GM19397 (cell line): ENCODE results near the gene CSNK1D.

ENCODE experiments used
- ATAC-seq: cut with Tn5 transposase; IDR thresholded peaks from one replicate; pipeline ENCODE4 v1.9.1; 2021; ENCODE audit warnings: mild to moderate bottlenecking, moderate library complexity; ENCODE audit not compliant: unreplicated experiment

Gene CSNK1D

DNA sequence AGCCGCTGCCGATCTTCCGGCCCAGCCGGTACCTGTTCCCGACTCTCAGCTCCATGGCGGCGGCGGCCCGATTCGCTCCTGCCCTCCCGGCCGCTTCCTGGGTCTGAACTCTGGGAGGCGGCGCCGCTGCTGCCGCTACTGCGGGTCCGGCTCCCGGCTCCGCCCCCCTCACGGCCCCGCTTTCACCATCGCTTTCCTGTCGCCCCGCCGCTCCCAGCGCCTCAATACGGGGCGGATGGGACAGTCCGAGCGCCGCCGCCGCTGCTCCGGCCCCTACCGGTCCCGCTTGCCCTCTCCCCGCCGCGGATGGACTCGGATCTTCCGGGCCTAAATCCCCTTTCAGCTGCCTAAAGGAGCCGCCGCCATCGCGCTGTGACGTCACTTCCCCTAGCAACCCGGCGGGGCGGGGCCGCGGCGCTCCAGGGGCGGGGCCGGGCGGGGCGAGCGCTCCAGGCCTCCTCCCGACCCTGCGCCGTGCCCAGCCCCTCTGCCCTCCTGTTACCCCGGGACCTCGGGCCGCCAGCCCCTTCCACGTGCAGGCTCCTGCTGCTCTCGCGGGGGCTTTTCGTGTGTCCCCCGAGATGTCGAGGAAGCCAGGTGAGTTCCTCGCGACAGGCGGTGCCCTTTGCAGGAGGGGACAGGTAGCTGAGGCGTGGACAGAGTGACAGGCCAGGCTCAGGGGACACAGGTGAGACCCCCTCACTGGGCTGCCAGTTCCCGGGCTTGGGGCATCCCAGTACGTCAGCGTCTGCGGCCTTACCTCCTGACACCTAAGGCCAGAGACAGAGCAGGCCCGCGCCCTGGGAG is at the start of gene CSNK1D:
TSS of gene CSNK1D (minus strand) at position 374 of the 807 bp plus-strand sequence. CDS start at position 55, 319 bp downstream.
- ATAC-seq, result peak; percentile 68

DNA sequence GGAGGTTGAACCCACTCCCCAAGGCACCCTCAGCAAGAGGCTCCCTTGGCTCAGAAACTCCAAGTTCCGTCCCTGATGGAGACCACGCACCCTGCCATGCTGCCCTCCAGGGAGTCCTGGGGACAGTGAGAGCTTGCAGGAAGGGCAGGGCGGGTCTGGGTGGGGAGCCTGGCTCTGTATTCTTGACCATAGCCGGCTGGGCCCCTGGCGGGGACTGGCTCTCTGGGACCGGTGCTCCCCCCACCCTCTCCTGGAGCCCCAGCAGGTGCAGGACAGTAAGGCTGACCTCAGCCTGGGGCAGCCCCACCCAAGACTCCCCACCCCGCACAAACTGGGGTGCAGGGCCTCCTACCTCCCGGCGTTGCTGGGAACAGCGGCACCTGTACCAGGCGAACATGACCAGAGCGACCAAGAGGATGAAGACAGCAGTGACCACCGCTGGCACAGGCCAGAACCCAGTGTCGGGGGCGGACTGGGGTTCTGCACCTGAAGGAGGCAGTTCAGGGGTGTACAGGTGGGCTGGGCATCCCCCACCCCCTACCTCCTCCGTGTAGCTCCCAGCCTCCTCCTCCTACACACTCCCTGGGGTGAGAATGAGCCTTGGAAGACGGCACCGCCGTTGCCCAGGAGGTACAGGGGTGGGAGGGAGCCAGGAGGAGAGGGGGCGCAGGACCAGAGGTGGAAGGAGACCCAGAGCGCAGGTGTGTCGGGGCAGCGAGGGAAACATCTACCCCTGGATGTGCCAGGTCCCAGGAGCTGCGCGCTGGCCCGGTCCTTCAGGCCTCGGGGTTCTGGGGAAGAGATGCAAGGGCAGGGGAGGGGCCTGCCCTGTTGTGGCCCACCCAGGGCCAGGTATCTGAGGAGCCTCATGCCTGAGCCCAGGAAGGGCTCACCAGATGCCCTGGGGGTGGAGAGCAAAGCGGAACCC is 49.3 kb upstream of the CSNK1D start:
- no peak for ATAC-seq

DNA sequence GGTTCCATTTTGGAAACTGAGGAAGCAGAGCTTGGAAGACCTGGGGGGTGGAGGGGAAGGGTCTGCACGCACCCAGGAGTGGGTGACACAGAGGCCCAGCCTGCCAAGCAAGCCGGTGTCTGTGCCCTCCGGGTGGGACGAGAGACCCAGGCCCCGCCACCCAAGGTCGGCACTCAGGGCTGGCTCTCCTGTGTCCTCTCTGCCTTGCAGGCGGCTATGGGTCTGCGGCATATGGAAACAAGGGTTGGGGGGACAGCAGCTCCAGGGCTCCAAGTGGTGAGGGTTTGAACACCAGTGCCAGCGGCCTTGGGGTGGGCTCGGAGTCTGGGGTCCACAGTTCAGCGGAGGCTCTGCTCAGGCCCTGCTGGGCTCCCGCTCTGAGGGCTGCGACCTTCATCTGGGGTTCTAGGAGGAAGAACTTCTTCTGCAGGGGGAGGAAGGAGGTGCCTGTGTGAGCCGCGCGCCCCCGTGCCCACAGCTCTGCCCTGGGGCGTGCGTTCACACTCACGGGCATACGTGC is 48.5 kb upstream of the CSNK1D start:
- ATAC-seq, result no peak

DNA sequence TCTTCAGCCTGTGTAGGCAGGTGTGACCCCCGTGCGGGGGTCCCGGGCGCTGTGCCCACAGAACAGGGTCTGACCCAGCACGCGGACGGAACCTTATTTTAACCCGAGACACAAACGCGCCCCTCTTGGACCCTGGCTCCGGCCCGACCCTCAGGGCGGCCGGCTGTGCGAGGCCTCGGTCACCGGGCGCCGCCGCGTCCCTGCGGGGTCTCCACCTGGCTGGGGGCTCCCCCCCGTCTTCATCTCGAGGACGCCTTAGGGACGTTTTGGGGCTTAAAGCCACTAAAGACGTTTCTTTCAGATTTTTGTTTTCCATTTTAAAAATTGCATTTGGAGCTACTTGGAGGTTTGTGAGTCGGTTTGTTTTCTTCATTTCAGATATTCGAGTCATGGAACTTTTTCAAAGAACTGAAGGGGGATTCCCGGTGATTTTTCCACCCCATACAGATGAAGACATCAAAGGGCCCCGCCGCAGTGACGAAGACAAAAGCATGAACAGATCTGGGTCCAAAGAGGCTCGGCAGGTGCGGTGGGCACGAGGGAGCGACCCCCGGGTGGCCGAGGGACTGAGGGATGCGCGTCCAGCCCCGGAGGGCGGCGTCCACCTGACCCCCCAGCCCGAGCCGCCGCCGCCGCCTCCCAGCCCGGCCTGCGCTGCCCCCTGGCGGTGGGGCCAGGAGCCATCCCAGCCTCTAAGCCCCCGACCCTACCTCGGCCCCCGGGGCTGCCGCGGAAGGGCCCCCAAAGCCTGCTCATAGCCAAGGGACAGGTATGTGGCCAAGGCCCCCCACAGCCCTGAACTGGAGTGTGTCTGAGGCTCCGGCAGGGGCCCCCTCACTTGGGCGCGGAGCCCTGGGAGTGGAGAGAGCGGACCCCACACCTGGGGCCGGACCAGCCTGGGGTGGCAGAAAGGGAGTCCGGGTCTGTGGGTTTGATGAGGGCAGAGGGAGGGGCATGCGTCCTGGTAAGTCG is 47.7 kb upstream of the CSNK1D start:
- ATAC-seq, result no peak

DNA sequence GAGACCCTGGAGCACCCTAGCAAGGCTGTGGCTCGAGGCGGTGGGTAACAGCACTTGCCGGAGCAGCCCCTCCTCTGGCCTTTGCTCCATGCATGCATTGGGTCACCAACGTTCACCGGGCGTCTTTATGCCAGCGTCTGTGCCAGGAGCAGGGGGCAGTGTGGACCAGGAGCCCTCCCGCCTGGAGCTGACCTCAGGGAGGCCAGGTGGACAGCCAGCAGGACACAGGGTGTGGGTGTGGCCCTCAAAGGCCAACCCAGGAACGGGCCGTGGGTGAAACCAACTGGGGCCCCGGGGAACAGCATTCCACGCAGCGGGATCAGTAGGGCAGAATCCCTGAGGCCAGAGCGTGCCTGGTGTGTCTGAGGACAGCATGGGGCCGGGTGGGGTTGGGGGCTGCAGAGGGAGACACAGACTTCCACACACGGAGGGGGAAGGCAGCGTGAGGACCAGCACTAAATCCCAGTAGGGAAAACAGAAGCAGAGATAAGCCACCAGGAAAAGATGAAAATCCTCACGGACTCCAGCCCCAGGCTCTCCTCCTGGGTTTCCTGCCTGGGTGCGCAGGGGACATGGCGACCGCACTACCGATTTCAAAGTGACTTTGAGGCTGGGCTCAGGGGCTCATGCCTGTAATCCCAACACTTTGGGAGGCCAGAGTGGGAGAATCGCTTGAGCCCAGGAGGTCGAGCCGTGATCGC is 46.8 kb upstream of the CSNK1D start:
- no peak for ATAC-seq

DNA sequence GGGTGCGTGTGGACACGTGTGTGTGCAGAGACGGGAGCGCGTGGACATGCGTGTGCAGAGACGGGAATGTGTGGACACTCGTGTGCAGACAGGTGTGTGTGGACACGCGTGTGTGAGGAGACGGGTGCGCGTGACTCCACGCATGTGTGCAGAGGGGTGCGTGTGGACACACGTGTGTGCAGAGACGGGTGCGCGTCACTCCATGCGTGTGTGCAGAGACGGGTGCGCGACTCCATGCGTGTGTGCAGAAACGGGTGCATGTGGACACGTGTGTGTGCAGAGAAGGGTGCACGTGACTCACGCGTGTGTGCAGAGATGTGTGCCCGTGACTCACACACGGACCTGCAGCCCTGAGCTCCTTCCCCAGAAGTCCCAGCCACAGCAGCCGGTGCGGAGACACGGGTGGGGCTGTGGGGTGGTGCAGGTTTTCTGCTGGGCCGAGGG is 46.1 kb upstream of the CSNK1D start:
- ATAC-seq, result no peak

DNA sequence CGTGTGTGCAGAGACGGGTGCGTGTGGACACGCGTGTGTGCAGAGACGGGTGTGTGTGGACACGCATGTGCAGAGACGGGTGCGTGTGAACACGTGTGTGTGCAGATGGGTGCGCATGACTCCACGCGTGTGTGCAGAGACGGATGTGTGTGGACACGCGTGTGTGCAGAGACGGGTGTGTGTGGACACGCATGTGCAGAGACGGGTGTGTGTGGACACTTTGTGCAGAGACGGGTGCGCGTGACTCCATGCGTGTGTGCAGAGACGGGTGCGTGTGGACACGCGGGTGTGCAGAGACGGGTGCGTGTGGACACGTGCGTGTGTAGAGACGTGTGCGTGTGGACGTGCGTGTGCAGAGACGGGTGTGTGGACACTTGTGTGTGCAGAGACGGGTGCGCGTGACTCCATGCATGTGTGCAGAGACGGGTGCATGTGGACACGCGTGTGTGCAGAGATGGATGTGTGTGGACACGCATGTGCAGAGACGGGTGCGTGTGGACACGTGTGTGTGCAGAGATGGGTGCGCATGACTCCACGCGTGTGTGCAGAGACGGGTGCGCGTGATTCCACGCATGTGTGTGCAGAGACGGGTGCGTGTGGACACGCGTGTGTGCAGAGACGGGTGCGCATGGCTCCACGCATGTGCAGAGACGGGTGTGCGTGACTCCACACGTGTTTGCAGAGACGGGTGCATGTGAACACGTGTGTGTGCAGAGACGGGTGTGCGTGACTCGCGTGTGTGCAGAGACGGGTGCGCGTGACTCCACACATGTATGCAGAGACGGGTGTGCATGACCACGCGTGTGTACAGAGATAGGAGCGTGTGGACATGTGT is 45.5 kb upstream of the CSNK1D start:
- ATAC-seq, result no peak

DNA sequence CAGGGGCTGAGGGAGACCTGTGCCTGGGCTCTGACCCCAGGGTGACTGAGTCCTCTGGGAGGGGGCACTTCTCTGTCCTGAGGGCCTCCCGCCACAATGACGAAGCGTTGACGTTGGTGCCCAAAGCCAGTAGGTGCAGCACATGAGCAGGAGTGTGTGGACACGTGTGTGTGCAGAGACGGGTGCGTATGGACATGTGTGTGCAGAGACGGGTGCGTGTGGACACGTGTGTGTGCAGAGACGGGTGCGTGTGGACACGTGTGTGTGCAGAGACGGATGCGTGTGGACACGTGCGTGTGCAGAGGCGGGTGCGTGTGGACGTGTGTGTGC is 44.6 kb upstream of the CSNK1D start:
- ATAC-seq, result no peak

DNA sequence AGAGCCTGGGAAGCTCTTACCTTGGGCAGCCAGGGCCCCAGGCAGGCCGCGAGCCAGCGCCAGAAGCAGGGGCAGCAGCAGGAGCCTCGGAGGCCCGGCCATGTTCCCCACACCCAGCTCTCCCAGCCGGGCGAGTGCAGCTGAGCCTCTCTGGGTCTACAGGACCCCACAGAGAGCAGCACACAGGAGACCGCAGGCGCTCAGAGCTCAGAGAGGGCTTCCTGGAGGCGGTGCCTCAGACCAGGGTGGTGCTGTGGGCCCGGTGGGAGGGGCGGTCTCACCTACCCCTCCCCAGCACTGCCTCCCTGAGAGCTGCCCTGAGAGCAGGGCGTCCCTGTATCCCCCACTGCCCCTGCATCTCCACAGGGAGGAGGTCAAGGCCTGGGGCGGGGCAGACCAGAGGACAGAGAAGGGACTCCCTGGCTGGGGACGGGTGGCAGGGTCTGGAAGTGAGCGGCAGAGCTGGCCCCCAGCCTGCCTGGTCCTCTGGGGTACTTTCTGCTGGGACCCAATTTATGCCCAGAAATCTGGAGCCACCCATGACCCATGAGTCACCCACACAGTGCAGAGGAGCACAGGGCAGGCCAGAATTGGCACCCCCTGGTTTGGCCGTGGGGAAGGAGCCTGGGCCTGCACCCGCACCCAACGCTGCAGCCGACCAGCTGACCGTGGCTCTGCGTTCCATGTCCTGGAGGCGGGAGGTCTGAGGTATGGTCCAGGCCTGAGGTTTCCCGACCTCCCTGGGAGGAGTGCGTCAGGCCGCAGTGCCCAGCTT is 44.1 kb upstream of the CSNK1D start, which contains the start of gene CD7:
TSS of gene CD7 (minus strand) at position 215 of the 775 bp plus-strand sequence. CDS start at position 102, 113 bp downstream.
- no peak for ATAC-seq

DNA sequence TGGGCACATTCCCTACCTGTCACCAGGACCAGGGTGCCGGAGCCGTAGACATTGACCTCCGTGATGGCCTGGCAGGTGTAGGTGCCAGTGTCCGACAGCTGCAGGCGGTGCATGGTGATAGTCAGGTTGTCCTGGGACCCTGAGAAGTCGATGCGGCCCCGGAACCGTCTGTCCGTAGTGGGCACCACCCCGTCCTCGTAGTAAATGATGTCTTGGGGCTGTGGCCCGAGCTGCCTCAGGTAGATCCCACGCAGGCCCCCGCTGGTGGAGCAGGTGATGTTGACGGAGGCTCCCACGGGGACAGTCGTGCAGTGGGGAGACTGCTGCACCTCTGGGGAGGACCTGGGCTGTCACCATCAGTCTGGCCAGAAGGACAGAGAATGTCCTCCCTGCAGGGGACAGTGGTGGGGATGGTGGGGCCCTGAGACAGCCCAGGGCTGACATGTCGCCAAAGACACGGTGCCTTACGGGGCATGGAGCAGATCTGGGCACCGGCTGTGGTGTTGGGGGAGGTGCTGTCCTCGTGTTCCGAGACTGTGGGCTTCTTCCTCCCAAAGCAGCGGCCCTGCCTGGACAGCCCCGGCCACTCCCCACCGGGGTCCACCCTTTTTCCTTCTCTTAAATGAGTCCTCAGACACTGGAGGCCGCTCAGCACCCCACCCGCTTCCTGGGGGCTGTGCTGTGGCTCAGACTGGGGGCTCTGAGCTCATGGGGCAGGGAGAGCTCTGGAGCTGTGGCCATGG is 43.3 kb upstream of the CSNK1D start:
- ATAC-seq, result no peak

DNA sequence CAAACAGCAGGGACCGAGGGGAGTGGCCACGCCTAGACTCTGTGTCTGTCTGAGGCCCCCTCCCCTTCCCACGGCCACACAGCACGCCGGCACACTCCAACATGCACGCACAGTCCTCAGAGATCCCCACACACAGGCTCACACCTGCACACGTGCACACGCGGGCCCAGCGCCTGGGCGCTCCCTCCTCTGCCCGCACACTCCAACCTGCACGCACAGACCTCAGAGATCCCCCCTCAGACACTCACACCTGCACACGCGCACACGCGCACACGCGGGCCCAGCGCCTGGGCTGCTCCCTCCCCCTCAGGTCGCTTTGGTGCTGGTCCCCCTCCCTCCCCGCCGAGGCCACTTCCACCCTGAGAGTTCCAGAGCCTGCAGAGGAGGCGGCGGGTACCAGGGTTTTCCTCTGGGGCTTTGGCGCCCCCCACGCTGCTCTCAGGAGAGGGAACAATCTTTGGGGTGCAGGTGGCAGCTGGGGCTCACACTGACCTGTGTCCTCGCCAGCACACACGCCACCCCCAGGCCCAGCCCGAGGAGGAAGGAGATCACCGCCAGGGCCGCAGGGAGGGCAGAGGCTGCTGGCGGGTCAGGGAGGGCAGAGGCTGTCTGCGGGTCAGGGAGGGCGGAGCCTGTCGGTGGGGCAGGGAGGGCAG is 42.3 kb upstream of the CSNK1D start:
- ATAC-seq, result no peak

DNA sequence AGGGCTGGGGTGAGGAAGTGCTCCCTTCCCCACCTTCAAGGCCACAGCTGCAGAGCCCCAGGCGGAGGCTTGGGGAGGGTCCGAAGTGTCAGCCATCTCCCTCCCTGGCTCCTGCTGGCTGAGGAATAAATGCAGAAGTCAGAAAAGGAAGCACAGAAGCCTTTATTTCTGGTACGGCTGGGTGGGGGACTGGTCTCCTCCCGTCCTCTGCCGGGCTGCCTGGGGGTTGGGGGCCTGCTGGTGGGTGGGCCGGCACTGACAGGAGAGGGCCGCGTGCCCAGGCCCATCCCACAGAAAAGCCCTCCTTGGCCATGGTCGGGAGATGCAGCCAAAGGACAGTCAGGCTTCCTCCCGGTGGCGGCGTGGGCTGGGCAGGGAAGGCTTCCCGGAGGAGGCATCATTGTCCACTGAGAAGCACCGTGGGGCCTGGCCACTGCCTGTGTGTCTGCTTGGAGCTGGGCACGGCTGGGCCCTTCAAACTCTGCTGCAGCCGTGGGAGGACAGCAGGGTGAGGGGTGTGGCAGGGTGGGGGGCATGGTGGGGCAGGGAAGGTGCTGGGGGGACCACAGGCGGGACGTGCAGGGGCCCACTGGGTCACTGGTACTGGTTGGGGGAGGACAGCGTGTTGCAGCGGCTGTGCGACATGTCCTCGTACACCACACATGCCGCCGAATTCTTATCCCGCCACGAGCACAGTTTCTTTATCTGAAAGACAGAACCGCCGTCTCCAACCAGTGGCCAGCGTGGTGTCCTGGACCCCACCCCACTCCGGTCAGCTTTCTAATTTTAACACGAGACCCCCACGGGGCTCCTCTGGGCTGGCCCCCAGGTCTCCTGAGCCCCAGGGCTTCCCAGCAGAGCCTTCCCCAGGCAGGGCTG is 41.5 kb upstream of the CSNK1D start:
- ATAC-seq, result no peak

DNA sequence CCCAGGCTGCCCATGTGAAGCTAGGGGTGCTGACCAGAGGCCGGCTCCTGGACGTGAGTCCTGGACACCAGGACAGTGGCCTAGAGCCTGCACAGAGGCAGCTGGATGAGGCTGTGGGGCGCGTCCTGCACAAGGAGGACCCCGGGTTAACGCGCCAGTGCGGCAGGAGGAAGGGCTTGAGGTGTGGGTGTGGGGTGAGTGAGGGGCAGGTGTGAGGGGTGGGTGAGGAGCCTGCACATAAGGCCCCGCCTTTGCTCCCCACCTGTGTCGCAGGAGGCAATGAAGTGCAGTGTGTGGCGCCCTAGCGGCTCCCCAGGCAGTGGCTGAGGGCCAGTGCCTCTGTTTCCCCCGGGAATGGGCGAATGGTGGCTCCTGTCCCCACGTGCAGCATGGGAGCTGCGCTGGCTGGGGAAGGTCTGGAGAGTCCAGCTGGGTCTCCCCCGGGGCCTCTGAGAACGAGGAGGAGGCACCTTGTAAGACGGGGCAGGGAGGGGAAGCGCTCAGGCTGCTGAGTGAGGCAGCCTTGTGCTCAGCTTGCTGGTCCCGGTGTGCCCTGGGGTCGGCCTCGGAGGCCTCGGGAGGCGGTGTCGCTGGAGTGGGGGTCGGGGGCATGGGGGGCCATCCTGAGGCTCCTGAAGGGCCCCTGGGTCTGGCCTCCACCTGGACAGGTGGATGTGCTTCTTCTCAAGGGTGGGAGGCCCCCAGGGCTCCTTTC is 40.7 kb upstream of the CSNK1D start:
- ATAC-seq, result no peak

DNA sequence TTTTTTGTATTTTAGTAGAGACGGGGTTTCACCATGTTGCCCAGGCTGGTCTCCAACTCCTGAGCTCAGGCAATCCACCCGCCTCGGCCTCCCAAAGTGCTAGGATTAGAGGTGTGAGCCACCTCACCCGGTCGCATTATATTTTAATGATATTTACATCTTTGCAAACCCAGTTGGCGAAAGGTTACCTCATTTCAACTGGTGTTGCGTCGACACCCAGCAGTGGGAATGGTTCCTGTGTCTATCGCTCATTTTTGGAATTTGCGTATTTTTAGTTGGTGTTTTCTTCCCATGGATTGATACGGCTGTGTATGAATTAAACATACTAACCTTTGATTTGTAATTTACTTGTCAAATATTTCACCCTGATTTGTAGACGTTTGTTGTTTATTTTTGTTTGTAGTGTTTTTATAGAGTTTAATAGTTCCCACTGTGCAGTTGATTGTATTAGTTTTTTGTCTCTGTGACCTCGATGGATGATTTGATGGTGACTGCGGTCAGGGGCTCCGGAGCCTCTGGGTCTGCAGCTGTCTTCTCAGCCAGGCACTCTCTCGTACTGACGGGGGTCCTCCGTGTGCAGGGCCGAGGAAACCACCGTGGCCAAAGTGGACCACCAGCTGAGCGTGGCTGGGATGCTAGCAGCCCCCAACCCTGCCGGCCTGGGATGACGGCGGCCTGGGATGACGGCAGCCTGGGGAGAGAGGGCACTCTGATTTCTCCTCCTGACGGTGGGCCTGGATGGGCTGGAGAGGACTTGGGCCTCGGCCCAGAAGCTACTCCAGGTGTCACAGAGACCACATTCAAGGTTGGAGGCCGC is 39.9 kb upstream of the CSNK1D start:
- no peak for ATAC-seq
